ENCODE results near the gene FAM53B.

GRCh38 chr10:124683814-124684213, 60.4 kb downstream of the FAM53B start:
- no peak for TF ChIP-seq POLR2AphosphoS5 (IDR thresholded peaks at IDR 0.05; ENCODE audit: low read depth, low read length)
- no peak for TF ChIP-seq POLR2A (IDR thresholded peaks at IDR 0.05; ENCODE audit: low read depth, low read length)
- TF ChIP-seq TAF1 (IDR thresholded peaks at IDR 0.05; ENCODE audit: borderline replicate concordance, low read depth, low read length): no peak

All from GM12892 (cell line).